Psoas muscle (tissue), 8 donors: ENCODE measurements around the gene OCA2. TPM values are rescaled to one million over a fixed set of nuclear protein-coding genes. Genes with fewer than 3 reads are reported as not detected.

Experiments used
- ATAC-seq, 4 donors: fragments of 200-7000 bp; cut with Tn5 transposase; one replicate each; pipeline ENCODE4 v1.9.1; 2020; ENCODE audit warnings: moderate library complexity in 3 of 4, mild to moderate bottlenecking in 2 of 4
- DNase-seq, 2 donors: peaks; one replicate each; pipeline ENCODE4 v3.0.0-alpha.2; 2020
- H3K27ac ChIP-seq: fragments of 200-600 bp; one replicate; pipeline ENCODE4 v1.8.0; 2022
- H3K27me3 ChIP-seq, 3 donors: fragments of 200-600 bp in 1 of 3; one replicate each; pipeline versions ENCODE4 v1.6.1 to v1.8.0; 2013 to 2022; ENCODE audit warnings: low read length in 2 of 3, mild to moderate bottlenecking in 2 of 3, moderate library complexity in 1 of 3; ENCODE audit not compliant: insufficient read depth in 3 of 3
- H3K36me3 ChIP-seq, 2 donors: fragments of 200-600 bp in 1 of 2; one replicate each; pipeline versions ENCODE4 v1.6.1 to v1.8.0; 2013 to 2022; ENCODE audit warnings: low read depth in 1 of 2, mild to moderate bottlenecking in 1 of 2, moderate library complexity in 1 of 2; ENCODE audit not compliant: insufficient read depth in 1 of 2
- H3K4me1 ChIP-seq: fragments of 200-600 bp; one replicate; pipeline ENCODE4 v1.8.0; 2022
- H3K4me3 ChIP-seq: fragments of 200-600 bp; one replicate; pipeline ENCODE4 v1.8.0; 2022; ENCODE audit warnings: mild to moderate bottlenecking
- H3K9me3 ChIP-seq: fragments of 200-600 bp; one replicate; pipeline ENCODE4 v1.8.0; 2022
- WGBS, 3 donors: extraction: QIAGEN DNeasy Blood & Tissue Kit; methylation state at CpG; one replicate each; pipeline versions ENCODE4 v1.1.6 to v1.1.7; 2013; 5-methylcytosine and 5-hydroxymethylcytosine counted together
- intact Hi-C, 2 donors: fragments of 100-400 bp; cut with DNase I; formaldehyde crosslinking; loops; one replicate each; pipeline versions ENCODE4 v1.11.0 to v1.14.2; 2022
- polyA plus RNA-seq, 3 donors: library from polyadenylated mRNA; stranded (reverse); fragments of 200-250 nt; gene quantifications; one replicate each; pipeline ENCODE4 v1.2.3, GENCODE V29; 2013
- total RNA-seq, 4 donors: library from RNA; stranded (reverse); fragmentation: NEBNext Ultra II Directional in 2 of 4; extraction: Animal tissue kit (Norgen Biotek cat#: 25700) in 2 of 4; gene quantifications; one replicate each; pipeline versions ENCODE4 v1.2.1 to v1.2.4, GENCODE V29; 2021 to 2023
- TF ChIP-seq, protein P1 (sequence below): fragments of 200-600 bp; IDR thresholded peaks from one replicate; pipeline ENCODE4 v1.8.0; 2022; ENCODE audit warnings: antibody characterized with exemption
- donor health status: healthy with polysubstance abuse.
- donor health status: DM: no; HTN: no; CAD: no; lungs with moderate emphysema.
- donor health status: Bipolar disorder and iron deficiency.
- donor health status: healthy.
- donor health status: DM: yes; HTN: yes; CAD: no.
- donor health status: DM: no; HTN: no; CAD: no.
- donor health status: DM: no; HTN: no; CAD: no.
- donor health status: DM: yes; HTN: yes; CAD: no.

The OCA2 gene
- total and polyA plus RNA-seq, 7 donors: 0.03 to 0.52 (median 0.17) TPM; not detected in 2

- TF ChIP-seq, protein P1, sequence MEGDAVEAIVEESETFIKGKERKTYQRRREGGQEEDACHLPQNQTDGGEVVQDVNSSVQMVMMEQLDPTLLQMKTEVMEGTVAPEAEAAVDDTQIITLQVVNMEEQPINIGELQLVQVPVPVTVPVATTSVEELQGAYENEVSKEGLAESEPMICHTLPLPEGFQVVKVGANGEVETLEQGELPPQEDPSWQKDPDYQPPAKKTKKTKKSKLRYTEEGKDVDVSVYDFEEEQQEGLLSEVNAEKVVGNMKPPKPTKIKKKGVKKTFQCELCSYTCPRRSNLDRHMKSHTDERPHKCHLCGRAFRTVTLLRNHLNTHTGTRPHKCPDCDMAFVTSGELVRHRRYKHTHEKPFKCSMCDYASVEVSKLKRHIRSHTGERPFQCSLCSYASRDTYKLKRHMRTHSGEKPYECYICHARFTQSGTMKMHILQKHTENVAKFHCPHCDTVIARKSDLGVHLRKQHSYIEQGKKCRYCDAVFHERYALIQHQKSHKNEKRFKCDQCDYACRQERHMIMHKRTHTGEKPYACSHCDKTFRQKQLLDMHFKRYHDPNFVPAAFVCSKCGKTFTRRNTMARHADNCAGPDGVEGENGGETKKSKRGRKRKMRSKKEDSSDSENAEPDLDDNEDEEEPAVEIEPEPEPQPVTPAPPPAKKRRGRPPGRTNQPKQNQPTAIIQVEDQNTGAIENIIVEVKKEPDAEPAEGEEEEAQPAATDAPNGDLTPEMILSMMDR: no peak
- no peak for DNase-seq
- Histone ChIP-seq H3K27me3 (no peaks in the 10 kb centered on the region), H3K4me1 (no peaks in the 10 kb centered on the region), H3K27ac (no peak overlapping the region), H3K9me3 (peaks cover 3% of the 10 kb centered on the region), H3K4me3 (no peak overlapping the region), H3K36me3 (no peaks in the 10 kb centered on the region)
- WGBS, 3 donors: 84 to 90% (median 85%) methylated on average over 11 to 12 of the region's 12 CpGs
- no peak for ATAC-seq
- intact Hi-C loops: no loop called here
Measured at GRCh38 chr15:28002136-28002861, 96.8 kb downstream of the OCA2 start.

DNA sequence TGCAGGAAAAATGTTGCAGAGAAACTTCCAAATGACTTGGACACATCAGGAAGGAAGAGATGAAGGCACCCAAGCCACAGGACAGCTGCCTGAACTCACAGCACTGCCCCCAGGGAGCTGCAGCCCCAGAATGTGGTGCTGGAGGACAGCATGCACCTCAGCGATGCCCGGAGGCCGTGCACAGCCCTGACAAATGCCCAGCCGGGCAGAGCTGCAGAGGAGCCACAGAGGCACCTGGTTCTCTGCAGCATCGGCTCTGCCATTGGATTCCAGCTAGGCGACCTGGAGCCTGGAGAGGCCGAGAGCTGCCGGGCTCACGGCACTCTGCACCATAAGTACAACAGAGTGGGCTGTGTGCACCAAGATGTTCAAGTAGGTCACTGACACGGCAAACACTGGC, 97.5 kb downstream of the OCA2 start:
- DNase-seq (no peak), ATAC-seq (no peak)
- H3K36me3 ChIP-seq: no peaks in the 10 kb centered on the region
- H3K4me1 ChIP-seq: no peaks in the 10 kb centered on the region
- intact Hi-C loops: no loop called here
- no peak overlapping the region for H3K4me3 ChIP-seq
- no peaks in the 10 kb centered on the region for H3K27me3 ChIP-seq
- TF ChIP-seq, protein P1: no peak
- 78 to 81% (median 78%) methylated on average over 10 of the region's 10 CpGs for WGBS, 3 donors
- no peak overlapping the region for H3K27ac ChIP-seq
- peaks cover 3% of the 10 kb centered on the region for H3K9me3 ChIP-seq

- WGBS, 3 donors: 77 to 78% (median 77%) methylated on average over 16 of the region's 16 CpGs
- no peaks in the 10 kb centered on the region for H3K36me3 ChIP-seq
- TF ChIP-seq, protein P1: no peak
- intact Hi-C loops: no loop called here
- H3K4me3 ChIP-seq: no peak overlapping the region
- H3K27me3 ChIP-seq: no peaks in the 10 kb centered on the region
- H3K9me3 ChIP-seq: no peaks in the 10 kb centered on the region
- no peak for ATAC-seq
- H3K27ac ChIP-seq: no peak overlapping the region
- DNase-seq: no peak
- H3K4me1 ChIP-seq: no peaks in the 10 kb centered on the region
Measured at GRCh38 chr15:27993996-27994780, 104.9 kb downstream of the OCA2 start.

DNA sequence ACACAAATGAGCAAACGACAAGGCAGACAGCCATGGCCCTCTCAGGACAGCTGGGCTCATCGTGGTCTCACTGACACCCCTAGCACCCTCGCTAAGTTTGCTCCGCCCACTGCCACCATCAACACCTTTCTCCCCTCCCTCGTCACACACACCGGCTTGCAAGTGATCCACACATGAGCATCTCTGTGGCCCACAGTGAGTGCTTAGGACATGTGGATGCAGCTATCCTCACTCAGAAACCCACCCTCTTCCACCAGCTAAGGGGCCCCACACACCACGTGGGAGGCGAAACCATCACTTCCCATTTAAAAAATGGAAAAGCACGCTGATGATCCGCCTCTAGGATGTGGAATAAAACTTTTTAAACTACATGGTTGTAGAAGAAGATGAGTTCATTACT, 105.6 kb downstream of the OCA2 start:
- TF ChIP-seq, protein P1: no peak
- Histone ChIP-seq H3K36me3 (no peaks in the 10 kb centered on the region), H3K4me1 (no peaks in the 10 kb centered on the region), H3K4me3 (no peak overlapping the region), H3K27me3 (no peaks in the 10 kb centered on the region), H3K27ac (no peak overlapping the region), H3K9me3 (no peaks in the 10 kb centered on the region)
- intact Hi-C loops: no loop called here
- DNase-seq (no peak), ATAC-seq (no peak)
- 87 to 90% (median 88%) methylated on average over 10 of the region's 10 CpGs for WGBS, 3 donors
